ENCODE data around the gene SGIP1. TPM values are rescaled to one million over a fixed set of nuclear protein-coding genes. Genes with fewer than 3 reads are reported as not detected.

Gene SGIP1
- total and polyA plus RNA-seq, 2 experiments from 2014 or later: 2.4 to 6.1 TPM

DNA sequence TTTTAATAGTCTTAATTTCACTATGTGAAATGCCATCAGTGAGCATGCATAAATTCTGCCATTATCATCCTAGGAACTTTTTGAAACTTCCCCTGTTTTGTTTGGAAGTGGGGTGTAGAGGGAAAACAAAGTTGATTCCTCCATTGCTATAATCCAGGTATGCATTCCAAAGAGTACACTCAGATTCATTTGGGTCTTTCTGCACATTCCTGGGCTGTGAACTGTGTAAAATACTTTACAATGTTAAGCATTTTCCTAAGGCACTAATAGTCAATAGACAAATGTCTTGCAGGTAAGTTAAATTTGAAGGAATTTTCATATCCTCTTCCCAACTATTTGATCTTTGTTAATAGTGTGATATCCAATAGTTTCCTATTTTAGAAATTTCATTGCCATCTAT, 36.2 kb downstream of the SGIP1 start:
- no peak for DNase-seq (ENCODE audit: low spot score)
- H3K4me3 Mint-ChIP-seq: no peak overlapping the region

More for the DNA sequence above, 36.2 kb downstream of the SGIP1 start:
- Mint-ChIP-seq H3K27ac (no peak overlapping the region), H3K4me1 (peaks cover 4% of the 10 kb centered on the region; the same call in 2 of the 3 replicates), H3K36me3 (ENCODE audit: low read depth) (no peaks in the 10 kb centered on the region), H3K9me3 (no peaks in the 10 kb centered on the region; the same call in 2 of the 3 replicates), H3K27me3 (ENCODE audit: insufficient read depth, low read depth, poor library complexity) (no peaks in the 10 kb centered on the region)
- H3K4me3 ChIP-seq: no peak overlapping the region
- no peaks in the 10 kb centered on the region for H3F3A ChIP-seq (replicated peaks; ENCODE audit: low read depth)
- no peak overlapping the region for H3K4me2 ChIP-seq
- no peak overlapping the region for H2AFZ ChIP-seq
- no peaks in the 10 kb centered on the region for H3K9me2 ChIP-seq (ENCODE audit: insufficient read depth)
- TF ChIP-seq ZNF331 (CRISPR knock-in tag; IDR thresholded peaks at IDR 0.05; ENCODE audit: low read depth) (no peak), CREB1 (CRISPR knock-in tag; IDR thresholded peaks at IDR 0.05; ENCODE audit: low read depth) (no peak), EZH2phosphoT487 (IDR thresholded peaks at IDR 0.05; ENCODE audit: unreplicated experiment) (no peak), EZH2 (IDR thresholded peaks at IDR 0.05; ENCODE audit: low read depth, unreplicated experiment) (no peak), NANOG (IDR thresholded peaks at IDR 0.05; ENCODE audit: borderline replicate concordance) (no peak), STAT1 (IDR thresholded peaks at IDR 0.05; ENCODE audit: unreplicated experiment) (no peak), POLR2AphosphoS5 (IDR thresholded peaks at IDR 0.05; ENCODE audit: low read depth) (no peak), ZNF114 (CRISPR knock-in tag; IDR thresholded peaks at IDR 0.05) (no peak), JUNB (IDR thresholded peaks at IDR 0.05; ENCODE audit: unreplicated experiment) (no peak)
- TF ChIP-seq, protein P1, sequence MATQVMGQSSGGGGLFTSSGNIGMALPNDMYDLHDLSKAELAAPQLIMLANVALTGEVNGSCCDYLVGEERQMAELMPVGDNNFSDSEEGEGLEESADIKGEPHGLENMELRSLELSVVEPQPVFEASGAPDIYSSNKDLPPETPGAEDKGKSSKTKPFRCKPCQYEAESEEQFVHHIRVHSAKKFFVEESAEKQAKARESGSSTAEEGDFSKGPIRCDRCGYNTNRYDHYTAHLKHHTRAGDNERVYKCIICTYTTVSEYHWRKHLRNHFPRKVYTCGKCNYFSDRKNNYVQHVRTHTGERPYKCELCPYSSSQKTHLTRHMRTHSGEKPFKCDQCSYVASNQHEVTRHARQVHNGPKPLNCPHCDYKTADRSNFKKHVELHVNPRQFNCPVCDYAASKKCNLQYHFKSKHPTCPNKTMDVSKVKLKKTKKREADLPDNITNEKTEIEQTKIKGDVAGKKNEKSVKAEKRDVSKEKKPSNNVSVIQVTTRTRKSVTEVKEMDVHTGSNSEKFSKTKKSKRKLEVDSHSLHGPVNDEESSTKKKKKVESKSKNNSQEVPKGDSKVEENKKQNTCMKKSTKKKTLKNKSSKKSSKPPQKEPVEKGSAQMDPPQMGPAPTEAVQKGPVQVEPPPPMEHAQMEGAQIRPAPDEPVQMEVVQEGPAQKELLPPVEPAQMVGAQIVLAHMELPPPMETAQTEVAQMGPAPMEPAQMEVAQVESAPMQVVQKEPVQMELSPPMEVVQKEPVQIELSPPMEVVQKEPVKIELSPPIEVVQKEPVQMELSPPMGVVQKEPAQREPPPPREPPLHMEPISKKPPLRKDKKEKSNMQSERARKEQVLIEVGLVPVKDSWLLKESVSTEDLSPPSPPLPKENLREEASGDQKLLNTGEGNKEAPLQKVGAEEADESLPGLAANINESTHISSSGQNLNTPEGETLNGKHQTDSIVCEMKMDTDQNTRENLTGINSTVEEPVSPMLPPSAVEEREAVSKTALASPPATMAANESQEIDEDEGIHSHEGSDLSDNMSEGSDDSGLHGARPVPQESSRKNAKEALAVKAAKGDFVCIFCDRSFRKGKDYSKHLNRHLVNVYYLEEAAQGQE (IDR thresholded peaks at IDR 0.05; ENCODE audit: unreplicated experiment): no peak
- TF ChIP-seq, protein P2, sequence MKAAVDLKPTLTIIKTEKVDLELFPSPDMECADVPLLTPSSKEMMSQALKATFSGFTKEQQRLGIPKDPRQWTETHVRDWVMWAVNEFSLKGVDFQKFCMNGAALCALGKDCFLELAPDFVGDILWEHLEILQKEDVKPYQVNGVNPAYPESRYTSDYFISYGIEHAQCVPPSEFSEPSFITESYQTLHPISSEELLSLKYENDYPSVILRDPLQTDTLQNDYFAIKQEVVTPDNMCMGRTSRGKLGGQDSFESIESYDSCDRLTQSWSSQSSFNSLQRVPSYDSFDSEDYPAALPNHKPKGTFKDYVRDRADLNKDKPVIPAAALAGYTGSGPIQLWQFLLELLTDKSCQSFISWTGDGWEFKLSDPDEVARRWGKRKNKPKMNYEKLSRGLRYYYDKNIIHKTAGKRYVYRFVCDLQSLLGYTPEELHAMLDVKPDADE (IDR thresholded peaks at IDR 0.05): no peak
- TF ChIP-seq, protein P3, sequence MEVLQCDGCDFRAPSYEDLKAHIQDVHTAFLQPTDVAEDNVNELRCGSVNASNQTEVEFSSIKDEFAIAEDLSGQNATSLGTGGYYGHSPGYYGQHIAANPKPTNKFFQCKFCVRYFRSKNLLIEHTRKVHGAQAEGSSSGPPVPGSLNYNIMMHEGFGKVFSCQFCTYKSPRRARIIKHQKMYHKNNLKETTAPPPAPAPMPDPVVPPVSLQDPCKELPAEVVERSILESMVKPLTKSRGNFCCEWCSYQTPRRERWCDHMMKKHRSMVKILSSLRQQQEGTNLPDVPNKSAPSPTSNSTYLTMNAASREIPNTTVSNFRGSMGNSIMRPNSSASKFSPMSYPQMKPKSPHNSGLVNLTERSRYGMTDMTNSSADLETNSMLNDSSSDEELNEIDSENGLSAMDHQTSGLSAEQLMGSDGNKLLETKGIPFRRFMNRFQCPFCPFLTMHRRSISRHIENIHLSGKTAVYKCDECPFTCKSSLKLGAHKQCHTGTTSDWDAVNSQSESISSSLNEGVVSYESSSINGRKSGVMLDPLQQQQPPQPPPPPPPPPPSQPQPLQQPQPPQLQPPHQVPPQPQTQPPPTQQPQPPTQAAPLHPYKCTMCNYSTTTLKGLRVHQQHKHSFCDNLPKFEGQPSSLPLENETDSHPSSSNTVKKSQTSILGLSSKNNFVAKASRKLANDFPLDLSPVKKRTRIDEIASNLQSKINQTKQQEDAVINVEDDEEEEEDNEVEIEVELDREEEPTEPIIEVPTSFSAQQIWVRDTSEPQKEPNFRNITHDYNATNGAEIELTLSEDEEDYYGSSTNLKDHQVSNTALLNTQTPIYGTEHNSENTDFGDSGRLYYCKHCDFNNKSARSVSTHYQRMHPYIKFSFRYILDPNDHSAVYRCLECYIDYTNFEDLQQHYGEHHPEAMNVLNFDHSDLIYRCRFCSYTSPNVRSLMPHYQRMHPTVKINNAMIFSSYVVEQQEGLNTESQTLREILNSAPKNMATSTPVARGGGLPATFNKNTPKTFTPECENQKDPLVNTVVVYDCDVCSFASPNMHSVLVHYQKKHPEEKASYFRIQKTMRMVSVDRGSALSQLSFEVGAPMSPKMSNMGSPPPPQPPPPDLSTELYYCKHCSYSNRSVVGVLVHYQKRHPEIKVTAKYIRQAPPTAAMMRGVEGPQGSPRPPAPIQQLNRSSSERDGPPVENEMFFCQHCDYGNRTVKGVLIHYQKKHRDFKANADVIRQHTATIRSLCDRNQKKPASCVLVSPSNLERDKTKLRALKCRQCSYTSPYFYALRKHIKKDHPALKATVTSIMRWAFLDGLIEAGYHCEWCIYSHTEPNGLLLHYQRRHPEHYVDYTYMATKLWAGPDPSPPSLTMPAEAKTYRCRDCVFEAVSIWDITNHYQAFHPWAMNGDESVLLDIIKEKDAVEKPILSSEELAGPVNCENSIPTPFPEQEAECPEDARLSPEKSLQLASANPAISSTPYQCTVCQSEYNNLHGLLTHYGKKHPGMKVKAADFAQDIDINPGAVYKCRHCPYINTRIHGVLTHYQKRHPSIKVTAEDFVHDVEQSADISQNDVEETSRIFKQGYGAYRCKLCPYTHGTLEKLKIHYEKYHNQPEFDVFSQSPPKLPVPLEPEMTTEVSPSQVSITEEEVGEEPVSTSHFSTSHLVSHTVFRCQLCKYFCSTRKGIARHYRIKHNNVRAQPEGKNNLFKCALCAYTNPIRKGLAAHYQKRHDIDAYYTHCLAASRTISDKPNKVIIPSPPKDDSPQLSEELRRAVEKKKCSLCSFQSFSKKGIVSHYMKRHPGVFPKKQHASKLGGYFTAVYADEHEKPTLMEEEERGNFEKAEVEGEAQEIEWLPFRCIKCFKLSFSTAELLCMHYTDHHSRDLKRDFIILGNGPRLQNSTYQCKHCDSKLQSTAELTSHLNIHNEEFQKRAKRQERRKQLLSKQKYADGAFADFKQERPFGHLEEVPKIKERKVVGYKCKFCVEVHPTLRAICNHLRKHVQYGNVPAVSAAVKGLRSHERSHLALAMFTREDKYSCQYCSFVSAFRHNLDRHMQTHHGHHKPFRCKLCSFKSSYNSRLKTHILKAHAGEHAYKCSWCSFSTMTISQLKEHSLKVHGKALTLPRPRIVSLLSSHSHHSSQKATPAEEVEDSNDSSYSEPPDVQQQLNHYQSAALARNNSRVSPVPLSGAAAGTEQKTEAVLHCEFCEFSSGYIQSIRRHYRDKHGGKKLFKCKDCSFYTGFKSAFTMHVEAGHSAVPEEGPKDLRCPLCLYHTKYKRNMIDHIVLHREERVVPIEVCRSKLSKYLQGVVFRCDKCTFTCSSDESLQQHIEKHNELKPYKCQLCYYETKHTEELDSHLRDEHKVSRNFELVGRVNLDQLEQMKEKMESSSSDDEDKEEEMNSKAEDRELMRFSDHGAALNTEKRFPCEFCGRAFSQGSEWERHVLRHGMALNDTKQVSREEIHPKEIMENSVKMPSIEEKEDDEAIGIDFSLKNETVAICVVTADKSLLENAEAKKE (CRISPR knock-in tag; IDR thresholded peaks at IDR 0.05): no peak
- H3K4me1 ChIP-seq (ENCODE audit: insufficient read depth): no peaks in the 10 kb centered on the region
- H3K27ac ChIP-seq (ENCODE audit: low read depth): no peak overlapping the region
- no peaks in the 10 kb centered on the region for H3K36me3 ChIP-seq (ENCODE audit: insufficient read depth)
- no peaks in the 10 kb centered on the region for H3K79me2 ChIP-seq (replicated peaks; ENCODE audit: insufficient read depth)
- H4K20me1 ChIP-seq (replicated peaks; ENCODE audit: insufficient read depth): no peaks in the 10 kb centered on the region
- H3K27me3 ChIP-seq (ENCODE audit: insufficient read depth): no peaks in the 10 kb centered on the region
- ATAC-seq: no peak

Data from GM23338 (cell line).